Keratinocyte (primary cell): ENCODE results near the gene MZB1. TPM values are rescaled to one million over a fixed set of nuclear protein-coding genes. Genes with fewer than 3 reads are reported as not detected.
"Not testable (repeated sequence)": the region's sequence is repeated elsewhere in the genome, so short reads cannot be mapped to it uniquely, and the experiment has no call there.

ENCODE experiments used
- DNase-seq: peaks from one replicate; pipeline ENCODE4 v3.0.0-alpha.2; 2011; ENCODE audit warnings: low read depth, missing footprints, low spot score
- FAIRE-seq: peaks from 2 replicates; lab custom pipeline; 2011; peaks lifted over from hg19 to GRCh38; lab: Jason Lieb, UNC
- H2AFZ ChIP-seq: 2 replicates; pipeline ENCODE4 v1.6.0; 2012; ENCODE audit warnings: low read length, control low read depth, inconsistent platforms; ENCODE audit not compliant: control insufficient read depth
- H3K27ac ChIP-seq: 2 replicates; pipeline ENCODE4 v1.5.1; 2011; ENCODE audit warnings: low read length; ENCODE audit not compliant: control insufficient read depth, insufficient read depth
- H3K27me3 ChIP-seq: 3 replicates; pipeline ENCODE4 v1.6.0; 2011; ENCODE audit warnings: low read length; ENCODE audit not compliant: control insufficient read depth, insufficient read depth; ENCODE audit errors: extremely low read depth
- H3K36me3 ChIP-seq, 2 experiments: 2 replicates in 1 of 2; 3 replicates in 1 of 2; pipeline ENCODE4 v1.5.1; 2011; ENCODE audit warnings: low read length in 2 of 2, mild to moderate bottlenecking in 1 of 2; ENCODE audit not compliant: control insufficient read depth in 2 of 2, insufficient read depth in 2 of 2; ENCODE audit errors: extremely low read depth in 1 of 2
- H3K4me1 ChIP-seq: 3 replicates; pipeline ENCODE4 v1.5.1; 2011; ENCODE audit warnings: low read length; ENCODE audit not compliant: control insufficient read depth, insufficient read depth; ENCODE audit errors: extremely low read depth
- H3K4me2 ChIP-seq: 3 replicates; pipeline ENCODE4 v1.6.0; 2011; ENCODE audit warnings: low read depth, low read length; ENCODE audit not compliant: control insufficient read depth, insufficient read depth; ENCODE audit errors: extremely low read depth
- H3K4me3 ChIP-seq, 3 experiments: fragments of 200-600 bp in 1 of 3; sonication (generic) in 1 of 3; 2 replicates in 2 of 3; 3 replicates in 1 of 3; pipeline ENCODE4 v1.5.1; 2011 to 2016; ENCODE audit warnings: low read length in 3 of 3, mild to moderate bottlenecking in 3 of 3, control low read depth in 2 of 3, inconsistent platforms in 1 of 3, low read depth in 1 of 3, mixed read lengths in 1 of 3, mixed run types in 1 of 3, moderate library complexity in 1 of 3; ENCODE audit not compliant: control insufficient read depth in 2 of 3, insufficient read depth in 2 of 3; ENCODE audit errors: extremely low read depth in 1 of 3
- H3K79me2 ChIP-seq: 2 replicates; pipeline ENCODE4 v1.6.0; 2012; ENCODE audit warnings: low read length; ENCODE audit not compliant: control insufficient read depth, insufficient read depth
- H3K9ac ChIP-seq: 3 replicates; pipeline ENCODE4 v1.6.0; 2011; ENCODE audit warnings: low read length; ENCODE audit not compliant: control insufficient read depth, insufficient read depth; ENCODE audit errors: extremely low read depth
- H3K9me1 ChIP-seq: 3 replicates; pipeline ENCODE4 v1.6.0; 2011; ENCODE audit warnings: low read length; ENCODE audit not compliant: control insufficient read depth, insufficient read depth; ENCODE audit errors: extremely low read depth
- H3K9me3 ChIP-seq: 2 replicates; pipeline ENCODE4 v1.5.1; 2012; ENCODE audit warnings: low read depth, low read length; ENCODE audit not compliant: control insufficient read depth
- H4K20me1 ChIP-seq: 3 replicates; pipeline ENCODE4 v1.6.0; 2011; ENCODE audit warnings: low read length; ENCODE audit not compliant: control insufficient read depth, insufficient read depth; ENCODE audit errors: extremely low read depth
- EZH2 ChIP-seq: IDR thresholded peaks from one replicate; pipeline ENCODE4 v1.6.1; 2012; ENCODE audit warnings: inconsistent platforms, mild to moderate bottlenecking, low read length, moderate library complexity
- dilution Hi-C: fragments of 300-500 bp; cut with MboI; formaldehyde crosslinking; loops from one replicate; pipeline ENCODE4 v1.7.0; 2020; ENCODE audit warnings: low sequenced_read_pairs; ENCODE audit not compliant: extremely low pct_ligation_motif_present
- polyA plus RNA-seq, 5 experiments: library from polyadenylated mRNA; depleted of rRNA in 3 of 5; stranded (reverse) in 3 of 5; stranded (forward) in 1 of 5; unstranded in 1 of 5; fragments of >200 nt; gene quantifications; 1 replicate in 1 of 5; 2 replicates in 3 of 5; 3 replicates in 1 of 5; pipeline versions ENCODE4 v1.2.1 to v1.2.3, GENCODE V29; 2011 to 2012; ENCODE audit warnings: missing spikeins in 2 of 5, low read depth in 1 of 5, low replicate concordance in 1 of 5
- TF ChIP-seq, protein P1 (sequence below), 3 experiments: IDR thresholded peaks in 1 of 3; conservative IDR thresholded peaks in 1 of 3; optimal IDR thresholded peaks in 1 of 3; 2 replicates in 2 of 3; 3 replicates in 1 of 3; pipeline versions ENCODE3 to v1.5.1; 2011; ENCODE audit warnings: low read length in 3 of 3, mild to moderate bottlenecking in 3 of 3, moderate library complexity in 2 of 3, control low read depth in 1 of 3, inconsistent platforms in 1 of 3; ENCODE audit not compliant: insufficient read depth in 2 of 3; ENCODE audit errors: extremely low read depth in 1 of 3

The MZB1 gene
- polyA plus RNA-seq, 1 donor (not counting 4 experiments of a cell fraction or from before 2014, with no cell fraction given), result not detected

DNA sequence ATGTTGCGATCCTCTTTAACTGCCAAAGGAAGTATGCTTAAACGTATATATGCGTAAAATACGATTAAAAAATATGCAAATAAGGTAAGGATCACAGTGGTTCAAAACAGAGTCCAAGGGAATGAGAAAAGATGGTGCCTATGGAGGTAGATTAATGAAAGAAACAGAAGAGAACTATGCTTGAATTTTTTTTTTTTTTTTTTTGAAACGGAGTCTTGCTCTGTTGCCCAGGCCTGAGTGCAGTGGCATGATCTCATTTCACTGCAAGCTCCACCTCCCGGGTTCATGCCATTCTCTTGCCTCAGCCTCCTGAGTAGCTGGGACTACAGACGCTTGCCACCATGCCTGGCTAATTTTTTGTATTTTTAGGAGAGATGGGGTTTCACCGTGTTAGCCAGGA is 44.3 kb downstream of the MZB1 start:
- Histone ChIP-seq H3K4me1 (peaks cover 13% of the 10 kb centered on the region), H3K79me2 (peaks cover 85% of the 10 kb centered on the region)
- FAIRE-seq, H3K4me2 ChIP-seq, dilution Hi-C loops, H2AFZ ChIP-seq, H3K36me3 ChIP-seq, H3K27me3 ChIP-seq, H3K9ac ChIP-seq, H3K9me3 ChIP-seq, H3K27ac ChIP-seq, DNase-seq, H4K20me1 ChIP-seq, H3K4me3 ChIP-seq, H3K9me1 ChIP-seq: not testable (repeated sequence)

DNA sequence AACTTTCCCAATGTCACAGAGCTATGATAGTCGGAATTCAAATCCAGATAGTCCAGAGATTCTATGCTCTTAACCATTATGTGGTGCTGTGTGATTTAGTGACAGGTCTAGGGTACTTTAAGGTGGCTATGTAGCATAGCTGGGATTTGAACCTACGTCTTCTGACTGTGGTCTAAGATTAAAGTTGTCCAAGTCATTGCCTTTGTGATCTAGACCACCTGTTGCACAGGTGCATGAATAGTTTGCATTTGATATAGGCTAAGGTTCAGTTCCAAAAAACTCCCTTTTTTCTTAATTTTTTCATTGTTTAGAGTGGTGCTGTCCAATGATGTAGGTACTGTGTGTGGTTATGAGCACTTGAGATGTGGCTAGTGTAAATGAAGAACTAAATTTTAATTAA is 45.5 kb downstream of the MZB1 start:
- Histone ChIP-seq H3K27ac (no peak overlapping the region), H2AFZ (no peak overlapping the region), H3K9me3 (no peaks in the 10 kb centered on the region), H3K79me2 (peaks cover 73% of the 10 kb centered on the region), H3K4me3 (no peak overlapping the region), H4K20me1 (peaks cover 9% of the 10 kb centered on the region), H3K9ac (no peak overlapping the region), H3K4me1 (peaks cover 13% of the 10 kb centered on the region), H3K4me2 (peak overlapping the region; percentile 35), H3K36me3 (peaks cover 1 to 3% of the 10 kb centered on the region in 2 experiments), H3K27me3 (no peaks in the 10 kb centered on the region), H3K9me1 (no peaks in the 10 kb centered on the region)
- FAIRE-seq (no peak), DNase-seq (no peak)
- TF ChIP-seq, protein P1, sequence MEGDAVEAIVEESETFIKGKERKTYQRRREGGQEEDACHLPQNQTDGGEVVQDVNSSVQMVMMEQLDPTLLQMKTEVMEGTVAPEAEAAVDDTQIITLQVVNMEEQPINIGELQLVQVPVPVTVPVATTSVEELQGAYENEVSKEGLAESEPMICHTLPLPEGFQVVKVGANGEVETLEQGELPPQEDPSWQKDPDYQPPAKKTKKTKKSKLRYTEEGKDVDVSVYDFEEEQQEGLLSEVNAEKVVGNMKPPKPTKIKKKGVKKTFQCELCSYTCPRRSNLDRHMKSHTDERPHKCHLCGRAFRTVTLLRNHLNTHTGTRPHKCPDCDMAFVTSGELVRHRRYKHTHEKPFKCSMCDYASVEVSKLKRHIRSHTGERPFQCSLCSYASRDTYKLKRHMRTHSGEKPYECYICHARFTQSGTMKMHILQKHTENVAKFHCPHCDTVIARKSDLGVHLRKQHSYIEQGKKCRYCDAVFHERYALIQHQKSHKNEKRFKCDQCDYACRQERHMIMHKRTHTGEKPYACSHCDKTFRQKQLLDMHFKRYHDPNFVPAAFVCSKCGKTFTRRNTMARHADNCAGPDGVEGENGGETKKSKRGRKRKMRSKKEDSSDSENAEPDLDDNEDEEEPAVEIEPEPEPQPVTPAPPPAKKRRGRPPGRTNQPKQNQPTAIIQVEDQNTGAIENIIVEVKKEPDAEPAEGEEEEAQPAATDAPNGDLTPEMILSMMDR (optimal IDR thresholded peaks at IDR 0.05 in 1 of 3, IDR thresholded peaks at IDR 0.05 in 1 of 3, conservative IDR thresholded peaks at IDR 0.05 in 1 of 3; ENCODE audit: extremely low read depth in 1 of 3, insufficient read depth in 2 of 3, low read length in 3 of 3), result no peak
- no peak for TF ChIP-seq EZH2
- dilution Hi-C loops, result no loop called here

DNA sequence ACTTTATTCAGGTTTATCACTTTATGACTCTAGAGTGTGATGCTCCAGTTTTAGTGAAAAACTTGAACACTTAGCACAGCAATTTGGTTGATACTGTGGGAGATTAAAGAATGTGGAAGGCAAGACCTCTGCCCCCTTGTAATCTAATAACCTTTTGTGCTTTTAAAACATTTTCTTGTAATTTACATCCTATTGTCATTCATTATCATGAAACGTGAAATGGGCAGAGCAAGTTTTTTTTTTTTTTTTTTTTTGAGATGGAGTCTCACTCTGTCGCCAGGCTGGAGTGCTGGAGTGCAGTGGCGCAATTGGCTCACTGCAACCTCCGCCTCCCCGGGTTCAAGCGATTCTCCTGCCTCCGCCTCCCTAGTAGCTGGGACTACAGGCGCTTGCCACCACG is 46.2 kb downstream of the MZB1 start:
- FAIRE-seq (no peak), DNase-seq (no peak)
- Histone ChIP-seq H3K9me1 (no peaks in the 10 kb centered on the region), H3K79me2 (peaks cover 67% of the 10 kb centered on the region), H3K36me3 (peaks cover 1 to 3% of the 10 kb centered on the region in 2 experiments), H4K20me1 (peaks cover 9% of the 10 kb centered on the region), H3K4me1 (peaks cover 13% of the 10 kb centered on the region), H2AFZ (no peak overlapping the region), H3K9ac (peak overlapping the region; percentile 89), H3K4me3 (peak overlapping the region; percentile 73 to 95 (median 86)), H3K4me2 (peak overlapping the region; percentile 96), H3K27ac (no peak overlapping the region), H3K9me3 (no peaks in the 10 kb centered on the region), H3K27me3 (no peaks in the 10 kb centered on the region)
- TF ChIP-seq EZH2, result no peak
- TF ChIP-seq, protein P1 (optimal IDR thresholded peaks at IDR 0.05 in 1 of 3, IDR thresholded peaks at IDR 0.05 in 1 of 3, conservative IDR thresholded peaks at IDR 0.05 in 1 of 3; ENCODE audit: extremely low read depth in 1 of 3, insufficient read depth in 2 of 3, low read length in 3 of 3), result no peak
- dilution Hi-C loops, result no loop called here
